Kidney epithelial cell (primary cell): ENCODE measurements around the gene KIF1A. TPM values are rescaled to one million over a fixed set of nuclear protein-coding genes. Genes with fewer than 3 reads are reported as not detected.

ENCODE experiments used
- DNase-seq: peaks from one replicate; pipeline ENCODE4 v3.0.0-alpha.2; 2010; ENCODE audit warnings: low read depth
- H3K27me3 ChIP-seq: 2 replicates; pipeline ENCODE4 v1.6.0; 2011; ENCODE audit warnings: low read length; ENCODE audit not compliant: control insufficient read depth, insufficient read depth
- H3K36me3 ChIP-seq: 2 replicates; pipeline ENCODE4 v1.5.1; 2011; ENCODE audit warnings: low read length; ENCODE audit not compliant: control insufficient read depth, insufficient read depth
- H3K4me3 ChIP-seq: 2 replicates; pipeline ENCODE4 v1.5.1; 2011; ENCODE audit warnings: low read depth, mild to moderate bottlenecking, control low read depth, low read length
- total RNA-seq: library from RNA; depleted of rRNA; stranded (reverse); fragments of >200 nt; gene quantifications from 2 replicates; pipeline ENCODE4 v1.2.3, GENCODE V29; 2015
- TF ChIP-seq, protein P1 (sequence below): IDR thresholded peaks from 2 replicates; pipeline ENCODE4 v1.5.1; 2011; ENCODE audit warnings: mild to moderate bottlenecking, moderate library complexity, low read length, control low read depth, inconsistent platforms; ENCODE audit not compliant: insufficient read depth, poor library complexity, severe bottlenecking

KIF1A gene
- total RNA-seq, 1 donor from 2014 or later, result 178 TPM

DNA sequence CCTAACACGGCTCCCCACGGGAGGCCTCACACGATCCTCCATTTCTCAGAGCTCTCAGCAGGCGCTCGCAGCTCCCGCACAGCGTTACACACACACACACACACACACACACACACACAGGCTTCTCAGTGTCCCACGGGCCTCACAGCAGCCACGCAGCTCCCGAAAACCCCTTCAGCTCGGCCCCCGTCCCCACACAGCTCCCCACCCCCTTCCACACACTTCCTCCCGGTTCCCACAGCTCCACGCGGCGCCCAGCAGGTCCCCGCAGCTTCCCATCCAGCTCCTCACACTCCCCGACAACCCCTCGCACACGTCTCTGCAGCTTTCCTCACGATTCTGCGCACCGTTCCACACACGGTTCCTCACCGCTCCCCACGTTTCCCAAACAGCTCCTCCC, 41.6 kb downstream of the KIF1A start:
- H3K27me3 ChIP-seq, result peaks cover 4% of the 10 kb centered on the region
- TF ChIP-seq, protein P1, sequence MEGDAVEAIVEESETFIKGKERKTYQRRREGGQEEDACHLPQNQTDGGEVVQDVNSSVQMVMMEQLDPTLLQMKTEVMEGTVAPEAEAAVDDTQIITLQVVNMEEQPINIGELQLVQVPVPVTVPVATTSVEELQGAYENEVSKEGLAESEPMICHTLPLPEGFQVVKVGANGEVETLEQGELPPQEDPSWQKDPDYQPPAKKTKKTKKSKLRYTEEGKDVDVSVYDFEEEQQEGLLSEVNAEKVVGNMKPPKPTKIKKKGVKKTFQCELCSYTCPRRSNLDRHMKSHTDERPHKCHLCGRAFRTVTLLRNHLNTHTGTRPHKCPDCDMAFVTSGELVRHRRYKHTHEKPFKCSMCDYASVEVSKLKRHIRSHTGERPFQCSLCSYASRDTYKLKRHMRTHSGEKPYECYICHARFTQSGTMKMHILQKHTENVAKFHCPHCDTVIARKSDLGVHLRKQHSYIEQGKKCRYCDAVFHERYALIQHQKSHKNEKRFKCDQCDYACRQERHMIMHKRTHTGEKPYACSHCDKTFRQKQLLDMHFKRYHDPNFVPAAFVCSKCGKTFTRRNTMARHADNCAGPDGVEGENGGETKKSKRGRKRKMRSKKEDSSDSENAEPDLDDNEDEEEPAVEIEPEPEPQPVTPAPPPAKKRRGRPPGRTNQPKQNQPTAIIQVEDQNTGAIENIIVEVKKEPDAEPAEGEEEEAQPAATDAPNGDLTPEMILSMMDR, result no peak
- no peak for DNase-seq
- H3K4me3 ChIP-seq, result no peak overlapping the region
- no peaks in the 10 kb centered on the region for H3K36me3 ChIP-seq

- peaks cover 4% of the 10 kb centered on the region for H3K27me3 ChIP-seq
- H3K4me3 ChIP-seq, result no peak overlapping the region
- H3K36me3 ChIP-seq, result no peaks in the 10 kb centered on the region
- TF ChIP-seq, protein P1, result no peak
- DNase-seq, result no peak
These were observed 42.4 kb downstream of the KIF1A start for GRCh38 chr2:240777456-240778212.

DNA sequence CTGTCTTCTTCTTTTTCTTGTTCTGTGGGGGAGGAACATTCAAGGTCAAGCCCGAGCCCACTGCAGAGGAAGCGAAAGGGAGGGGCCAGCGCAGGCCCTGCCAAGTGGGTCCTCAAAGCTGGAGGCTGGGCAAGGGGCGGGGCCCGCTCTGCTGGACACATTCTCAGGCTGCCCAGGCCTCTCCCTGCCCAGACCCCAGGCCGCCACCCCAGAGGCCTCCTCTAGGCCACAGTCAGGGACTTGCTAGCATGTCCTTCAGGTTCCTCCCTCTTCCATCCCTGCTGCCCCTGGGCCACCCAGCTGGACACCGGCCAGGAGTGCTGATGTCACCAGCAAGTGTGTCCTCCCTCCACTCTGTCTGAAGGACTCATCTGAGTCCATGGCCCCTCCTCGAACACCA, 44.1 kb downstream of the KIF1A start:
- Histone ChIP-seq H3K36me3 (no peaks in the 10 kb centered on the region), H3K4me3 (no peak overlapping the region), H3K27me3 (peaks cover 4% of the 10 kb centered on the region)
- no peak for DNase-seq
- TF ChIP-seq, protein P1, result no peak

GRCh38 chr2:240774856-240775255, 45.2 kb downstream of the KIF1A start:
- peaks cover 6% of the 10 kb centered on the region for H3K27me3 ChIP-seq
- DNase-seq, result no peak

GRCh38 chr2:240769096-240769495, 50.9 kb downstream of the KIF1A start:
- TF ChIP-seq, protein P1, result no peak
- H3K27me3 ChIP-seq, result peaks cover 2% of the 10 kb centered on the region
- H3K36me3 ChIP-seq, result no peaks in the 10 kb centered on the region
- no peak for DNase-seq
- H3K4me3 ChIP-seq, result no peak overlapping the region

More at GRCh38 chr2:240774856-240775255, 45.2 kb downstream of the KIF1A start:
- TF ChIP-seq, protein P1, result no peak
- Histone ChIP-seq H3K36me3 (no peaks in the 10 kb centered on the region), H3K4me3 (no peak overlapping the region)

DNA sequence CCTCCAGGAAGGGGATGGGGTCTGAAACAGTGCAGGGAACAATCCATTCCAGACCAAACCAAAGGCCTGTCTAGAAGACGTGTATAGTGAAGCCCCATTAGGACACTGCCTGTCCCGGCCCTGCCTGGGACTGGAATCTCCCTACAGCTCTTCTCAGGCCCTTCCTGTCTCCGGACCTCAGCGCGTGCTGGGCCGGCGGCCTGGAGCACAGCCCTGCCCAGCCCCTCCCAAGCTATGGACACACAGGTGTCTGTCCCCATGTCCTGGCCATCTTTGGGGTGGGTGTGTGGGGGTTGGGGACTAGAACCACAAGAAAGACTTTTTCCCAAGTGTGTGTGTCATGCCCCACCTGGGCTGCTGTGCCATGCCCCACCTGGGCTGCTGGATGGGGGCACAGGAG, 51.8 kb downstream of the KIF1A start:
- H3K27me3 ChIP-seq, result peaks cover 2% of the 10 kb centered on the region
- H3K4me3 ChIP-seq, result no peak overlapping the region
- DNase-seq, result no peak
- no peaks in the 10 kb centered on the region for H3K36me3 ChIP-seq
- TF ChIP-seq, protein P1, result no peak
